HG03045 (cell line): ENCODE results near the gene SPPL2C.

Experiments used
- ATAC-seq: cut with Tn5 transposase; IDR thresholded peaks from one replicate; pipeline ENCODE4 v1.9.1; 2021; ENCODE audit warnings: mild to moderate bottlenecking, moderate library complexity; ENCODE audit not compliant: unreplicated experiment

The SPPL2C gene

DNA sequence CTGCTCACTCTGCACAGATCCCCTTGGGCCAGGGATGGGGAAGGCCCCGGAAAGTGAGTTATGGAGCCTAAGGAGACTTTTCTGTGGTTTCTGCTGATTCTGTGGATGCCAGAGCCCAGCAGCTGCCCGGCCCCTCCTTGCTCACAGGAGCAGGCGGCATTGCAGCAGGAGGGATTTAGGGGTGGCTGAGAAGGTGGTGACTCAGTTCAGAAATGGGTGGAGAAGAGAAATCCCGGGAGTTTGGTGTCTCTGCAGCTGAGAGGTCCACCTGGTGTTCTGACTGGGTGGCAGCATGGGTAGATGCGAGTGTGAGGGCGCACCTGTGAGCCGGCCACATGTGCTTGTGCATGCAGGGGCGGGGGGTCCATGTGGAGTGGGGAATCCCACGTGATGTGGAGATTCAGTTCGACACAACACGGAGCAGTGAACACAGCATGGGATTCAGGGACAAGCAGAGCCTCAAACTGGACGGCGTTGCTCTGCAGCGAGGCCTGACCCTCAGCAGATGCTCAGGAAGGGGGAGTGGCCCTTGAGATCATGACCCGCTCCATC, 16.0 kb upstream of the SPPL2C start:
- ATAC-seq, result no peak

DNA sequence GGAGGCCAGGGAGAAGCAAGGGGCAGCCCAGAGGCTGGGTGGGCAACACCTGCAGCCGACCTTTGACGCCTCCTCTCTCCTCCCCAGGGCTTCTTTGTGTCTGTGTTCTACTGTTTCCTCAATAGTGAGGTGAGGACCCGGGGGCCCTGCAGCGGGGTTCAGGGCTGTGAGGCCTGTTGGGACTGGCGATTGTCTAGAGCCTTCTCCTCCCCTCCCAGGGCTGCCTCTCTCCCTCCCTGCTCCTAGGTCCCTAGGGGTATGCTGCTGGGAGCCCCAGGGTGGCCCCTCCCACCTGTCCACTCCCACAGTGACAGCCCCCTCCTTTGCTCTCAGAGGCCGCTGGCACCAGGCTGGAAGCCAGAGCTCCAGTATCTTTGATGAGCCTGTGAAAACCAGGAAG, 10.8 kb upstream of the SPPL2C start:
- ATAC-seq, result no peak

DNA sequence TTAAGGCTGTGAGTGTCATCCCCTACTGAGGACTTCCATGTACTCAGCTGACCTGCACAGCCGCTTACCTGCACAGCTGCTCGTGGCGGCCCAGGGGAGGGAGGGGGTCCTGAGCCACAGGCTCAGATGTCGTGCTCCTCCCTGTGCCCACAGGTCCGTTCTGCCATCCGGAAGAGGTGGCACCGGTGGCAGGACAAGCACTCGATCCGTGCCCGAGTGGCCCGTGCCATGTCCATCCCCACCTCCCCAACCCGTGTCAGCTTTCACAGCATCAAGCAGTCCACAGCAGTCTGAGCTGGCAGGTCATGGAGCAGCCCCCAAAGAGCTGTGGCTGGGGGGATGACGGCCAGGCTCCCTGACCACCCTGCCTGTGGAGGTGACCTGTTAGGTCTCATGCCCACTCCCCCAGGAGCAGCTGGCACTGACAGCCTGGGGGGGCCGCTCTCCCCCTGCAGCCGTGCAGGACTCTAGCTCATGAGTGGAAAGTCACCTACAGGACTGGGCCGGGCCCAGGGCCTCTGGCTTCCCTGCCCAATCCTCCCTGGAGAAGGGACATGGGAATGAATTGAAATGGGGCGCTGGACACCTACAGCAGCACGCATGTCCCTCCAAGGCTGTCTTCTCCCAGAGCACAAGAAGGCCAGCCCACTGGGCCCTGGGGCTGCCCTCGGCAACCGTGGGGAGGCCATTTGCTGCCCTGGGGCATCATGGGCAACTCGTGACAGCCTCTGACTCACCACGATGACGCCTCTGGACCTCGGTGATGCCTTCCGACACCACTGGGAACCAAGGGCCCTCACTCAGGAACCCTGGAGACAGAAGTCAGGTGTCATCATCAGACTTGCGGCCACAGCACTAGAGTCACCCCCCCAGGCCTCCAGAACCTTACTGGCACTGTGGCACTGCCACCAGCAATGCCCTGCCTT, 9.9 kb upstream of the SPPL2C start:
- ATAC-seq, result no peak

DNA sequence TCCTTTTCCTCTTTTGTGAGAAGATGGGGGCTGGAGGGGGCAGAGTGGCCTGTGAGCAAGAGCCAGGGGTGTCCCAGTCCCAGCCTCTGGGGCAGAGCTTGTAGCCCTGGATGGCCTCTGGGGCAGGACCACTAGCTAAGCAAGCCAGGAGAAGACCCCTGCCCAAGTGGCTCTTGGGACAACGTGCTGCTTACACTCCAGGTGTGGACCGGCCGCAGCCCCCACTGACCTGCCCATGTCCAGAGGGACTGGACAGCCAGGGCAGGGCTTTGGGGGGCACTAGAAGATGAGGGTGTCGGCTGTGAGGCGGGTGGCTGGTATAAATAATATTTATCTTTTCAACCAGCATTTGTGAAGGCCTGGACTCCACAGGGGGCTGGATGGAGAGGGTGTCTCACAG, 9.2 kb upstream of the SPPL2C start:
- ATAC-seq, result no peak

DNA sequence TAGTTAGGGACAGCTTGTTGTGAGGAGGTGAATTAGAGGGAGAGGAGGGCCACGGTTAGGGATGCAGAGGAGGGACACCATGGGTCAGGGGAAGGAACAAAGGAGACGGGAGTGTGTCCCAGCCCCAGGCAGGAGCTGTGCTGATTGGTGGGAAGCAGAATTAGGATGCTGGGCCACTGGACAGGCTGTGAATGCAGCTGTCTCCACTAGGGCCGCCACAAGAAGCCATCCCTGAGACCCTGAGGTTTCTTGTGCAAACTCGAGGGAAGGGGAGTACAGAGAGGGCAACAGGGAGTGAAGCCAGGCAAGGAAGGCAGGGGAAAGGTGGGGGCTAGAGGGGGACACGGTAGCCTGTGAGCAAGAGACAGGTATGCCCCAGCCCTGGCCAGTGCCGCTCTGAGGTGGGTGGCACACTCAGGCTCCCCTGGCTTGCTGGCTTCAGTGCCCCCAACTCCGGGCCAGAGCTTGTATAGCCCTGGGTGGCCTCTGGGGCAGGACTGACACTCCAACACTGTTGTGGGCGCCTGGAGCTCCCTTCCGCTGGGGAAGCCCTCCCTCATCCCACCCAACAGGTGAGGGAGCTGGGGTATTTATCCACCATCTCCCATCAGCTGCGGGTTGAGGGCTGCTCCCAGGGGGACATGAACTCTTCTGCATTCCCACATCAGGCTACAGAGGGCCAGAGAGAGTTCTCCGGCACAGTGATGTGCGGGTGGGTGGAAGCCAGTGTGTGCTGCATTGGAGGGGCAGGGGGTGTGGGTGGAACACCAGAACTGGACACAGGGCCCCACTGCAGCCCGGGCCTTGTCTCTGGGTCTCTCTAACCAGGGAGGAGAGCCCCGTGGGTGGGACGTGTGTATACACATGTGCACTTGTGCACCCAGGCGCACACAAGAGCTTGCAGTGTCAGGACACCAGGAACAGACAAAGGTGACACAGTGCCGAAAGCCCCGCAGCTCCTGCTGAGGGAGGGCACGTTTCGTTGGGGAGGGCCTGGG, 8.3 kb upstream of the SPPL2C start:
- no peak for ATAC-seq

DNA sequence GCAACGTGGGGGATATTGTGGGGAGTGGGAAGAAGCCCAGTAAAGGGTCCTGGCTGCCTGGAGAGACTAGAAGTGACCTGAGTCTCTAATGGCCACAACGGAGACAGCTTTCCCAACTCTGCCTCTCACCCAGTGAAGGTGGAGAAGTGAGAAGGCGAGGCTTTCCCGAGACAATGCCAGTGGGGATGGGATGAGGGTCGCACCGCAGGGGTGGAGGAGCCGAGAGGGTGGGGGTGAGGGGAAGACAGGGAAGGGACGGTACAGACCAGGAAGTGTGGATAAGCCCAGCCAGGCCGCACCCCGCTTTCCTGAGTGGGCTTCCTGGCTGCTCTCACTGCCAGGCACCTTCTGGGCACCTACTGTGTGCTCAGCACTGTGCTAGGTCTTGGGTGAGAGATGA, 7.5 kb upstream of the SPPL2C start:
- ATAC-seq, result no peak

DNA sequence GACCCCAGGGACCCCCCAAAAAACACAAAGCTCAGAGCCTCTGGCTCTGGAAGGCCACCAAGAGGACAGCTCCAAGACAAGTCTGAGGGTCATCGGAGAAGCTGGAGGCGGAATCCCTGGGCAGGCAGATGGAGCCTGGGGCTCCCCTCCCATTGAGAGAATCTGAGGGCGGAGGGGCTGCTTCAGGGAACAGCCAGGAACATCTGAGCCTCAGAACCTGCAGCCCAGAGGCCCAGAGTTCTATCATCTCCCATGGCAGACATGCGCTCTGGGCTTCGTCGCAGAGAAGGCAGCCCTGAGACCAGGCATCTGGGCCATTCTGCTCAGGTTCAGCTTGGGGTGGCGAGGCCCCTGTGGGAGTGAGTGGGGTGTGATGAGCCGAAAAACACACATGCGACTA, 7.1 kb upstream of the SPPL2C start:
- no peak for ATAC-seq

DNA sequence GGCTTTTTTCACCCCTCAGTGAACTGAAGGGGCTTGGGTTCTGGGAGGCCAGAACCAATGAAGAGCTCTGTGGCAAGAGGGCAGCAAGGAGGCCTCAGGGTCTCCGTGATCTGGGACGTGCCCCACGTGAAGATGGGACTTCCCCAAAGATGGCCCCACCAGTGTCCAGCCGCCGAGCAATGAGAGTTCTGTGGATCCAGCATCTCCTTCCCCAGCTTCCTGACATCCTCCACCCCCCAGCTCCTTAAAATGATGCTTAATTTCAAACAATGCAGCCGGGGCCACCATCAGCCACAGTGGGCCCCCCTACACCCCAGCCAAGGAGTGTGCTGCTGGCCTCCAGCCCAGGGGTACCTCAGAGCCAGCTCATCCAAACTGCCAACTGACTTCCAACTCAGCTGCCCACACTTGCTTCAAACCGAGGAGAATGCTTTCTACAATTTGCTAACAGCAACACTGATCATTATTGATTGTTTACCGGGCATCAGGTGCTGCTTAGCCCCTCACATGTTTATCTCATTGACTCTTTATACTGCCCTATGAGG, 5.9 kb upstream of the SPPL2C start:
- ATAC-seq, result no peak

DNA sequence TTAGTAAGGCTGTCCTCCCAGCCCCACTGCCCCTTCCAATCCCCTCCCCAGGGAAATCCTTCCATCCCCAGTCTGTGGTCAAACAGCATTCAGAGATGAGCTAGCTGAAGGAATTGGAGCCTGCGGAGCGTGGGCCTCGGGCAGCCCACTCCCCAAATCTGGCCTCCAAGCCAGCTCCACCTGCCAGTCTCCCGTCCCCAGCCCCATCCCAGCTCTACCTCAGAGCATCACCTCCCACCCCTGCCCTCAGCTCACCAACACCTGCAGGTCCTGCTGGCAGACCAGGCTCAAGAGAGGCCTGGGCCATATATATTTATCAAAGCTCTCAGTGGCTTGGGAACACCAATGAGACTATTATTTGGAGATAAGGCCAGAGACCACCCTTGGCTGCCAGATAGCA, 5.2 kb upstream of the SPPL2C start:
- no peak for ATAC-seq

DNA sequence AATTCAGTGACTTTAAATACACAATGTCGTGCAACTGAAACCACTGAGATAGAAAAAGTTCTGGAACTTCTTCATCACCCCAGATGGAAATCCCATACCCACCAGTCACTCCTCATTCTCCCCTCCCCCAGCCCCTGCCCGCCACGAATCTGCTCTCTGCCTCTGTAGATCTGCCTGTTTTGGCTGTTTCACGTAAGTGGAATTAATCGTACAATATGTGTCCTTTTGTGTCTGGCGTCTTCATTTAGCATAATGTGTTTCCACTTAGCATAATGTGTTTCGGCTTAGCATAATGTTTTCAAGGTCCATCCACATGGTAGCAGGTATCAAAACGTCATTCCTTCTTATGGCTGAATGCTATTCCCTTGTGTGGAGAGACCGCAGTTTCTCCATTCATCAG, 3.5 kb upstream of the SPPL2C start:
- ATAC-seq, result no peak

DNA sequence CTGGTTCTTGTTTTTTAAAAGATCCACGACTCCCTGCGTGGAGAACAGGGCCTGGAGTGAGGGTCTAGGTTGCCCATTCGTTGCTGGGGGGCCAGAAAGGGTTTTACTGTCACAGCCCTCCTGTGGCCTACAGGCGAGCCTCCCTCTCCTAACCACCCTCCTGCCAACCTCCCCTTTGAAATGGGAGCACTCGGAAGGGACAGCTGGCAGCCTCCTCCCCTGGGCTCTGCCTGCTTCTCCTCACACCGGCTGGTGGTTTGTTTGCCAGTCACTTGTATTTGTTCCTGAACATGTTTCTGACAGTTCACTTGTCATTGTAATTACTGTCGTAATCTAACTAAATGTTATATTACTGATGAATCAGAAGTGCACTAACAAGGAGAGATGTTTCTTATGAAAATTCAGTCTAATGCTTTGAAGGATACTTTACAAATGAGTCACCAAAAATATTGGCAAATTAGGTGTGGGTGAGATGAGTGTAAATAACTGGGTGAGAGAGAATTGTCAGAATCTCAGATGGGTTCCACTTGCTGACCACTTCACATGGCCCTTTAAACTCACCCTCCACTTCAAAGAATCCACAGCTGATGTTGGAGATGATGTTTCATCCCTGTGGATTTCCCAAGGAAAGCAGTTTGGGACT, 2.7 kb upstream of the SPPL2C start:
- no peak for ATAC-seq

DNA sequence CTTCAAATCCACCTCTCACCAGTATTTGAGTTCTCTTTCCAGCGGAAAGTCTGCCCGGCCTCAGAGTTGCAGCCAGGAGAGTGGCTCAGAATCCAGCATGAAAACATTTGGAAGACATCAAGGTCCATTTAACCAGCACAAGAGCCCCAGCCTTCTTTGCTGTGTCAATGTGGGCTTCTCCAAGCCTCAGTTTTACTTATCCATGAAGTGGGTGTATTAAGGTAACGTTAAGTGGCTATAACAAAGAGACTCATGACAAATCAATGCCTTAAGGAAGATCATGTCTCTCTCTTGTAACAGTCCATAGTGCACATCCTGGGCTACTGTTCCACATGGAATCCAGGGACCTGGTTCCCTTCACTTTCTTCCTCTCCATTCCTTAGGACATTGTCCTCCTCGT, 959 bp upstream of the SPPL2C start:
- no peak for ATAC-seq

DNA sequence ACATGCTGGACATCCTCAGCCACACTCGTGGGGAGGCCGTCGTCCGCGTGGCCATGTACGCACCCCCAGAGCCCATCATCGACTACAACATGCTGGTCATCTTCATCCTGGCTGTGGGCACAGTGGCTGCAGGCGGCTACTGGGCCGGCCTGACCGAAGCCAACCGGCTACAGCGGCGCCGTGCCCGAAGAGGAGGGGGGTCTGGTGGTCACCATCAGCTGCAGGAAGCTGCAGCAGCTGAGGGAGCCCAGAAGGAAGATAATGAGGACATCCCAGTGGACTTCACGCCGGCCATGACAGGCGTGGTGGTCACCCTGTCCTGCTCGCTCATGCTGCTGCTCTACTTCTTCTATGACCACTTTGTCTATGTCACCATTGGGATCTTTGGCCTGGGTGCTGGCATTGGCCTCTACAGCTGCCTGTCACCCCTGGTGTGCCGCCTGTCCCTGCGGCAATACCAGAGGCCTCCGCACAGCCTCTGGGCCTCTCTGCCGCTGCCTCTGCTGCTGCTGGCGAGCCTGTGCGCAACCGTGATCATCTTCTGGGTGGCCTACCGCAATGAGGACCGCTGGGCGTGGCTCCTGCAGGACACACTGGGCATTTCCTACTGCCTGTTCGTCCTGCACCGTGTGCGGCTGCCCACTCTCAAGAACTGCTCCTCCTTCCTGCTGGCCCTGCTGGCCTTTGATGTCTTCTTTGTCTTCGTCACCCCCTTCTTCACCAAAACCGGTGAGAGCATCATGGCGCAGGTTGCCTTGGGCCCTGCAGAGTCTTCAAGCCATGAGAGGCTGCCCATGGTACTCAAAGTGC, 900 bp downstream of the SPPL2C start:
- no peak for ATAC-seq

DNA sequence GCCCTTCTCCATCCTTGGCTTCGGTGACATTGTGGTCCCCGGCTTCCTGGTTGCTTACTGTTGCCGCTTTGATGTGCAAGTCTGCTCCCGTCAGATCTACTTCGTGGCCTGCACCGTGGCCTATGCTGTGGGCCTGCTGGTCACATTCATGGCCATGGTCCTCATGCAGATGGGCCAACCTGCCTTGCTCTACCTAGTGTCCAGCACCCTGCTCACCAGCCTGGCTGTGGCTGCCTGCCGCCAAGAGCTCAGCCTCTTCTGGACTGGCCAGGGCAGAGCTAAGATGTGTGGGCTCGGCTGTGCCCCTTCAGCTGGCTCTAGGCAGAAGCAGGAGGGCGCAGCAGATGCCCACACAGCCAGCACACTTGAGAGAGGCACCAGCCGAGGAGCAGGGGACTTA, 1.5 kb downstream of the SPPL2C start:
- no peak for ATAC-seq

DNA sequence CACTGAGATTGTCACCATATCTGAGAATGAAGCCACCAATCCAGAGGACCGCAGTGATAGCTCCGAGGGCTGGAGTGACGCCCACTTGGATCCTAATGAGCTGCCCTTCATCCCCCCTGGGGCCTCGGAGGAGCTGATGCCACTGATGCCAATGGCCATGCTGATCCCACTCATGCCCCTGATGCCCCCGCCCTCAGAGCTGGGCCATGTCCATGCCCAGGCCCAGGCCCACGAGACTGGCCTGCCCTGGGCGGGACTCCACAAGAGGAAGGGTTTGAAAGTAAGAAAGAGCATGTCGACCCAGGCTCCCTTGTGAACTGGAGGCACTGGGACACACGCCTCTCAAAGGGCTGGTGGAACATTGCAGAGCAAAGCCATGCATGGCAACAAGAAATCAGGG, 2.0 kb downstream of the SPPL2C start:
- no peak for ATAC-seq

DNA sequence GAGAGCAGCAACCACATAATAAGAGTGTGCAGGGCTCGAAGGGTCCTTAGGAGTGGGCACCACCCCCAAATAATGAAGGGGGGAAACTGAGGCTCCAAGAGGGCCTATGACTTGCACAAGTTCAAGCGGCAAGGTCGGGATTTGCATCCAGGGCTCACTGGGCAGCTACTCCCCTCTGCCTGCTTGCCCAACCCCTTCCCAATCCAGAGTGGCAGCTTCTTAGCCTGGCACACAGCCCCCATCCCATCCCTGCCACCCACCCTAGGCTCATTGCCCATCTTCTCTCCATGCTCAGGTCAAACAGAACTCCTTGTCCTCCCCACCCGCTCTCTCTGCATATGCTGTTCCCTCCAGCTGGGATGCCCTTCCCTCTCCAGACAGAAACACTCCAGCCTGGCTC, 2.4 kb downstream of the SPPL2C start:
- ATAC-seq, result no peak

DNA sequence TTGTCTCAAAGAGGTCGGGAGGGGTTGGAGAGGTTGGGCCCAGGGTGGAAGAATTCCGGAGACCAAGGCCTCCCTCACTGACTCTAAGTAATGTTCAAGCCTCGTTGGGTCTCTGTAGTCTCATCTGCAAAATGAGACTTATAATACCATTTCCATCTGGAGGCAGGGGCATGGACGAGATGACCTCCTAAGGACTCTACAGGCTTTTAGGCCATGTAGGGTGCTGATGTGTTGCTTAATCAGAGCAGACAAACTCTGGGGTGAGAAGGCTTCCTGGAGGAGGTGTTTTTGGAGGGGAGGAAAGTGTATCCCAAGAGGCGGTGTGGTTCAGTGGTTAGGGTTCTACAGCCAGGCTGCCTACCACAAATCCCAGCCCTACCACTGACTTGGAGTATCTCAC, 3.1 kb downstream of the SPPL2C start:
- ATAC-seq, result no peak

DNA sequence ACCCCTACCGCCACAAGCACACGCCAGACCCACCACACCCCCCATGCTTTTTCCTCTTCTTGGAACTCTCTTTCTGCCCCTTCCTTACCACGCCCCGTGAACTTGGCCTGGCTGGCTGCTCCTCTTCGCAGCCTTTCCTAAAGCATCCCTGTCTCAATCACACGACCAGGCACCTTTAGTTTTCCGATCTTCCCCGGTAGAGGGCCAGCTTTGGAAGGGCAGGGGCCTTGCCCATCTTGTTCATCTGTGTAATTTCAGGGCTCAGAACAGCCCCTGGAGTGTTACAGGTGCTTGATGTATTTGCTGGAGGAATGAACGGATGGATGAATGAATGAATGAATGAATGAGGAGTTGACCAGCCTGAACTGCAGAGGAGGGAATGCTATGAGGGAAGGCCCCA, 3.7 kb downstream of the SPPL2C start:
- ATAC-seq, result no peak

DNA sequence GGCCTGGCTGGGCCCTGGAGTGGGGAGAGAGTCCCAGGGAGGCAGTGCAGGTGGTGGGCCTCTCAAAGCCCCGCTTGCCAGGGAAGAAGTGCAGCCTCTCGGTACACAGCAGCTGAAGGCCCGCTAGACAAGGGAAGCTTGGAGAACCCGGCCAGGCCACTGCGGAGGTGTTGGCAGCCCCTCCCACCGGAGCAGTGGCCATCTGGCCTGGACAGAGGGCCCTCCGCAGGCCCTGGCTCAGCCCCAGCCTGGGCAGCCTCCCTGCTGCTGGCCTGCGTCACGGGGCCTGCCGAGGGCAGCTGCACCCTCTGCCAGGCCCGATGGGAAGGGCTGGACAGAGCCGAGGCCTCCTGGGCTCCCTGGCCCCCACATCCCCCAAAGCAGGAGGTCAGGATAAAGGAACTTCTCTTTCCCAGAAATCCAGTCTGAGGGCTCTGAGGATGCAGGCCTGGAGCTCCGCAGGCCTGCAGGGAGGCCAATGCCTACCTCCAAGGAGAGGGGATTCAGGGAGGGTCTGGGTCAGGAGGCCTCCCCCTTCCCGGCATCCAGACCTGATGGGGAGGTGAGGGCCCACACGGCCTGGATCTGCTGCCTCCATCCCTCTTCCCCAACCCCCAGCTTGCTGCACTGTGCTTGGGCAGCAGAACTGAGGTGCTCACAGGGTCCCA, 4.3 kb downstream of the SPPL2C start:
- ATAC-seq, result no peak
